IPS-20b (cell line): ENCODE data around the gene IL17RE.

Source experiments
- H3K27ac ChIP-seq: one replicate; pipeline ENCODE4 v1.5.1; 2013; ENCODE audit warnings: low read length
- H3K27me3 ChIP-seq: 2 replicates; pipeline ENCODE4 v1.6.1; 2013; ENCODE audit warnings: mild to moderate bottlenecking, low read length, inconsistent platforms; ENCODE audit not compliant: insufficient read depth
- H3K36me3 ChIP-seq: 2 replicates; pipeline ENCODE4 v1.6.1; 2013; ENCODE audit warnings: low read depth, mild to moderate bottlenecking, inconsistent platforms, low read length, moderate library complexity; ENCODE audit not compliant: insufficient read depth
- H3K4me1 ChIP-seq: 2 replicates; pipeline ENCODE4 v1.6.1; 2013; ENCODE audit warnings: mild to moderate bottlenecking, control low read depth, inconsistent platforms, low read length, moderate library complexity; ENCODE audit not compliant: insufficient read depth
- H3K4me3 ChIP-seq: 2 replicates; pipeline ENCODE4 v1.5.1; 2013; ENCODE audit warnings: mild to moderate bottlenecking, low read length, inconsistent platforms
- H3K9ac ChIP-seq: 2 replicates; pipeline ENCODE4 v1.6.1; 2013; ENCODE audit warnings: low read depth, mild to moderate bottlenecking, inconsistent platforms, low read length, moderate library complexity
- H3K9me3 ChIP-seq: 2 replicates; pipeline ENCODE4 v1.6.1; 2013; ENCODE audit warnings: mild to moderate bottlenecking, low read depth, low read length, inconsistent platforms; ENCODE audit not compliant: insufficient read depth

The IL17RE gene

DNA sequence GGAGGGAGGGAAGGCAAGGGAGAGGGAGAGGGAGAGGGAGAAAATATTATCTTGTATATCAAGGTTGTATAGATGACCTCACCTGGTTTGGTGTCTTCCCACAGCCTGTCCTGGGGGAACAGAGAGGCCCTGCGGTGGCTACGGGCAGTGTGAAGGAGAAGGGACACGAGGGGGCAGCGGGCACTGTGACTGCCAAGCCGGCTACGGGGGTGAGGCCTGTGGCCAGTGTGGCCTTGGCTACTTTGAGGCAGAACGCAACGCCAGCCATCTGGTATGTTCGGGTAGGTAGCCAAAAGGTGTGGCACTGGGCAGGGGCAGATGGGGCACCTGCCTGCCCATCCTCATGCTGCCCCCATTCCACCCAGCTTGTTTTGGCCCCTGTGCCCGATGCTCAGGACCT is 38.1 kb downstream of the IL17RE start:
- Histone ChIP-seq H3K9me3 (no peaks in the 10 kb centered on the region), H3K9ac (no peak overlapping the region), H3K27ac (no peak overlapping the region), H3K4me1 (no peaks in the 10 kb centered on the region), H3K36me3 (peaks cover 9% of the 10 kb centered on the region; the same call in 1 of the 2 replicates), H3K27me3 (no peaks in the 10 kb centered on the region), H3K4me3 (no peak overlapping the region)

DNA sequence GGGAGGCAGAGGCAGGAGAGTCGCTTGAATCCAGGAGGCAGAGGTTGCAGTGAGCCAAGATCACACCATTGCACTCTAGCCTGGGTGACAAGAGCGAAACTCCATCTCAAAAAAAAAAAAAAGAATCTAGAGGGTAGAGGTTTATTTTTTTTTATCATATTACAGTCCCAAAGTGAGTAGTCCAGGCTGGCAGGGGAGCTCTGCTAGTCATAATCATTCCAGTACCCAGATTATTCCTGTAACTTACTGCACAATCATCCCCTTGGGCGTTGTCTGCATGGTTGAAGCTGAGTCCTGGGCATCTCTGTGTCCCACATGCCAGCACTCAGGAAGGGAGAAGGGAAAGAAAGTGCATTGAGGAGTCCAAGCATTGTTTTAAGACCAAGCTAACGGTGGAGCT is 39.5 kb downstream of the IL17RE start:
- H3K9ac ChIP-seq: no peak overlapping the region

DNA sequence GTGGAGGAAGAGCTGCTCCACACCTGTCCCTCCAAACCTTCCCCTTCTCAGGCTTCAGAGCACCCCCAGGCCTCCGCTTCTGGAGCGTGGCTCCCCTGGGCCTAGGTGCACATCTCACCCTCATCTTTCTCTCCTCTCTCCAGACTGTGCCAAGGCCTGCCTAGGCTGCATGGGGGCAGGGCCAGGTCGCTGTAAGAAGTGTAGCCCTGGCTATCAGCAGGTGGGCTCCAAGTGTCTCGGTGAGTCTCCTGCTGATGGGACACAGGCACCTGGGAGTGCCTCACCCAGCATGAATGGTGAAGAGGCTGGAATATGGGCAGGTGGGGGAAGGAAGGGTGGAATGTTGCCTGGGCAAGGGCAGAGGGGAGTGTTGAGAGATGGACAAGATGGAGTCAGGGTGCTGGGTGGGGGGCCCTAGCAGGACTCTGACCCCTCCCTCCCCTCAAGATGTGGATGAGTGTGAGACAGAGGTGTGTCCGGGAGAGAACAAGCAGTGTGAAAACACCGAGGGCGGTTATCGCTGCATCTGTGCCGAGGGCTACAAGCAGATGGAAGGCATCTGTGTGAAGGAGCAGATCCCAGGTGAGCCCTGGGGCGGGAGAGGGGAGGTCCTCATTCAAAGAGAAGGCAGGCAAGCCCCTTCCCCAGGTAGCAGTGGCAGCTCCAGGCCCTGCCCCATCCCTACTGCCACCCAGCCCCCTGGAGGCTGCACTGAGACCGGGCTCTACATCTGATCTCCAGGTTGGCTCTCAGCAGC is 40.5 kb downstream of the IL17RE start:
- Histone ChIP-seq H3K9me3 (no peaks in the 10 kb centered on the region), H3K27me3 (no peaks in the 10 kb centered on the region; the same call in 1 of the 2 replicates), H3K36me3 (no peaks in the 10 kb centered on the region; the same call in 1 of the 2 replicates), H3K4me3 (no peak overlapping the region), H3K9ac (no peak overlapping the region), H3K4me1 (no peaks in the 10 kb centered on the region; the same call in 1 of the 2 replicates), H3K27ac (no peak overlapping the region)

More for the DNA sequence above, 39.5 kb downstream of the IL17RE start:
- Histone ChIP-seq H3K27me3 (no peaks in the 10 kb centered on the region), H3K4me3 (no peak overlapping the region), H3K9me3 (no peaks in the 10 kb centered on the region), H3K36me3 (no peaks in the 10 kb centered on the region), H3K27ac (no peak overlapping the region), H3K4me1 (no peaks in the 10 kb centered on the region; the same call in 1 of the 2 replicates)

DNA sequence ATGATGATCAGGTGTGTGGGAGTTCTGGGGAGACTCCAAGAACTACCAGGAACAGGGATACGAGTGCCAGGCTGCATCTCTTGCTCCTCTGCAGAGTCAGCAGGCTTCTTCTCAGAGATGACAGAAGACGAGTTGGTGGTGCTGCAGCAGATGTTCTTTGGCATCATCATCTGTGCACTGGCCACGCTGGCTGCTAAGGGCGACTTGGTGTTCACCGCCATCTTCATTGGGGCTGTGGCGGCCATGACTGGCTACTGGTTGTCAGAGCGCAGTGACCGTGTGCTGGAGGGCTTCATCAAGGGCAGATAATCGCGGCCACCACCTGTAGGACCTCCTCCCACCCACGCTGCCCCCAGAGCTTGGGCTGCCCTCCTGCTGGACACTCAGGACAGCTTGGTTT is 41.6 kb downstream of the IL17RE start:
- Histone ChIP-seq H3K27ac (no peak overlapping the region), H3K9ac (no peak overlapping the region), H3K36me3 (peaks cover 5% of the 10 kb centered on the region), H3K9me3 (no peaks in the 10 kb centered on the region), H3K4me3 (no peak overlapping the region), H3K27me3 (no peaks in the 10 kb centered on the region; the same call in 1 of the 2 replicates), H3K4me1 (no peaks in the 10 kb centered on the region; the same call in 1 of the 2 replicates)

- Histone ChIP-seq H3K9ac (no peak overlapping the region), H3K36me3 (peaks cover 12% of the 10 kb centered on the region), H3K4me3 (no peak overlapping the region), H3K27me3 (no peaks in the 10 kb centered on the region; the same call in 1 of the 2 replicates), H3K27ac (no peak overlapping the region), H3K4me1 (no peaks in the 10 kb centered on the region; the same call in 1 of the 2 replicates), H3K9me3 (no peaks in the 10 kb centered on the region)
These were observed 42.7 kb downstream of the IL17RE start for GRCh38 chr3:9945358-9945757.

DNA sequence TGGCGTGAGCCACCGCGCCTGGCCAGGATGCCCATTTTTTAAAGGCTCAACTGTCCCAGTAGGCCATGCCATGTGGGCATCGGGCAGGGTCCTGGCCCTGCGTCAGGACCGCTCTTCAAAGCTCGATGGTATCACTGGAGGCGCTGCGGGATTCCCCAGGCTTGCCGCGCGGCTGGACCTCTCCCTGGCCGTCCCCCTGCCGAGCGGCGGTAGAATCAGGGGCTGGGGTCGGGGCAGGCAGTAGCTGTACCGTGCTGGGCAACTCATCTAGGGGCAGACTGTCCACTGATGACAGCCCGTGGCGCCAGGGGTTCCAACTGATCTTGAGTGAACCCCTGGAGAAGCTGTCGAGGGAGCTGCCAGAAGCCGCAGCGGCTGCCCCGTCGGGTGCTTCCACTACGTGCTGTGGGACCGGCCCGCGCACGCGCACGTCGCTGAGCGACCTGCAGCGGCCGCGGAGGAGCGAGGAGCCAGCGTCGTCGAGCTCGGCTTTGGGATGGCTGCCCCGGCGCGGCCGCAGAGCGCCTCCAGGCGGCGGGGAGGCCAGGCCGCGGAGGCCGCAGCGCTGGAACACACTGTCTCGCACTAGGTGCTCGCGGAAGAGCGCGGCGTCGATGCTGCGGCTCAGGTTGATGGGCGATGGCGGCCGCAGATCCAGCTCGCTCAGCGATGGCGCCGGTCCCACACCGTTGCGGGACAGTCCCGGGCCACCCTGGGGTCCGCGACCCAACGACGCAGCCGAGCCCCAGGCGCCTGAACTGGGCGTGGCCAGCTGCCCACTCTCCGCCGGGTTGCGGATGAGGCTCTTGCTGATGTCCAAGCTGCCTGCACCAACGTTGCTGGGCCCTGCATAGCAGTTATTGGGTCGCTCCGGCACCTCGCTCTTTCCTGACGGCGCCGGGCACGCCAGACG is 43.7 kb downstream of the IL17RE start:
- Histone ChIP-seq H3K27me3 (peaks cover 2% of the 10 kb centered on the region; the same call in 1 of the 2 replicates), H3K27ac (no peak overlapping the region), H3K36me3 (peaks cover 12% of the 10 kb centered on the region), H3K4me3 (peak overlapping the region; percentile 69), H3K4me1 (no peaks in the 10 kb centered on the region; the same call in 1 of the 2 replicates), H3K9ac (peak overlapping the region; percentile 68), H3K9me3 (no peaks in the 10 kb centered on the region)

- no peak overlapping the region; the same call in 1 of the 2 replicates for H3K9ac ChIP-seq
- no peaks in the 10 kb centered on the region for H3K9me3 ChIP-seq
- no peak overlapping the region for H3K27ac ChIP-seq
- peaks cover 12% of the 10 kb centered on the region for H3K36me3 ChIP-seq
- H3K4me3 ChIP-seq: peak overlapping the region; percentile 69
- no peaks in the 10 kb centered on the region; the same call in 1 of the 2 replicates for H3K4me1 ChIP-seq
- peaks cover 6% of the 10 kb centered on the region; the same call in 1 of the 2 replicates for H3K27me3 ChIP-seq
These were observed 44.7 kb downstream of the IL17RE start for GRCh38 chr3:9947025-9947995.

DNA sequence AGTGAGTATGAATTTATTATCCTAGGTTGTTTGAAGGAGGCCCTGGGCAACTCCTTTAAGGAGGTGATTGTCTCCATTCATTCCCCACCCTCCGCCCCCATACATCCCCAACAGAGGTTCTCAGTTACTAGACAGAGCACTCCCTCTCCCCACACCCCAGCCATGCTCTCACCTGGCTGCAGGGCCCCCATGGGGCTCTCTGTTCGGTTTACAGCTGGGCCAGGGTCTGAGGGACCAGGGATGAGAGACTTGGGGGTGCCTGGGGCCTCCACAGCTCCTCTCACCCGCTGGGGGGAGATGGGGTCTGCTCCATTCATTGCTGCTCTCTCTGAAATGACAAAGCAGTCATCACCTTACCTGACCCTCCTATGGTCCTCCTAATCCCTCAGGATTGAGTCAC is 45.9 kb downstream of the IL17RE start:
- Histone ChIP-seq H3K4me1 (no peaks in the 10 kb centered on the region; the same call in 1 of the 2 replicates), H3K9ac (no peak overlapping the region), H3K4me3 (no peak overlapping the region), H3K27ac (no peak overlapping the region), H3K27me3 (peaks cover 14% of the 10 kb centered on the region; the same call in 1 of the 2 replicates), H3K9me3 (no peaks in the 10 kb centered on the region), H3K36me3 (peaks cover 12% of the 10 kb centered on the region)

- Histone ChIP-seq H3K36me3 (peaks cover 12% of the 10 kb centered on the region), H3K4me3 (no peak overlapping the region), H3K27ac (no peak overlapping the region), H3K9ac (no peak overlapping the region), H3K4me1 (no peaks in the 10 kb centered on the region; the same call in 1 of the 2 replicates), H3K27me3 (peaks cover 18% of the 10 kb centered on the region; the same call in 1 of the 2 replicates), H3K9me3 (no peaks in the 10 kb centered on the region)
These were observed 46.5 kb downstream of the IL17RE start for GRCh38 chr3:9949115-9949514.

GRCh38 chr3:9949626-9950025 is 47.0 kb downstream of the IL17RE start:
- Histone ChIP-seq H3K4me3 (no peak overlapping the region), H3K27me3 (peaks cover 23% of the 10 kb centered on the region; the same call in 1 of the 2 replicates), H3K27ac (no peak overlapping the region), H3K9ac (no peak overlapping the region), H3K9me3 (no peaks in the 10 kb centered on the region), H3K36me3 (peaks cover 12% of the 10 kb centered on the region), H3K4me1 (peaks cover 5% of the 10 kb centered on the region)
